ENCODE data around the gene COLEC12.

DNA sequence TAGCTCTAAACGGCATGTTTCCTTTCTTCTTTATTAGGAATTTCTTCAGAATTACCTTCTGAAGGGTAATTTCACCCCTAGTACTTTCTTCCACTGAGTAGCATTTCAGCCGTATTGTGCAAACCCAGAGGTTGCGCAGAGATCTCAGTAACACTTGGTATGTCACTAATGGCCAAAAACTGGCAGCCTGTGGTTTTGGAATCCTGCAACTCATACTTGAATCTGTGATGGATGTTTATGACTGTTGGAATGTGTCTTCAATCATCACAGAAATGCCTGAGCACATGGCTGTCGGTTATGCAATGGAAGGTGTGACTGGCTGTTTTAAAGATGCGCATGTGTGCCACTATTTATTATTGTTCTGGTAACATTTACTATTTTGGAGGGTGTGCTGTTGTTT lies 100.0 kb downstream of the COLEC12 start:
- no peak for TF ChIP-seq EZH2 (IDR thresholded peaks at IDR 0.05; ENCODE audit: low read depth)
- TF ChIP-seq, protein P1, sequence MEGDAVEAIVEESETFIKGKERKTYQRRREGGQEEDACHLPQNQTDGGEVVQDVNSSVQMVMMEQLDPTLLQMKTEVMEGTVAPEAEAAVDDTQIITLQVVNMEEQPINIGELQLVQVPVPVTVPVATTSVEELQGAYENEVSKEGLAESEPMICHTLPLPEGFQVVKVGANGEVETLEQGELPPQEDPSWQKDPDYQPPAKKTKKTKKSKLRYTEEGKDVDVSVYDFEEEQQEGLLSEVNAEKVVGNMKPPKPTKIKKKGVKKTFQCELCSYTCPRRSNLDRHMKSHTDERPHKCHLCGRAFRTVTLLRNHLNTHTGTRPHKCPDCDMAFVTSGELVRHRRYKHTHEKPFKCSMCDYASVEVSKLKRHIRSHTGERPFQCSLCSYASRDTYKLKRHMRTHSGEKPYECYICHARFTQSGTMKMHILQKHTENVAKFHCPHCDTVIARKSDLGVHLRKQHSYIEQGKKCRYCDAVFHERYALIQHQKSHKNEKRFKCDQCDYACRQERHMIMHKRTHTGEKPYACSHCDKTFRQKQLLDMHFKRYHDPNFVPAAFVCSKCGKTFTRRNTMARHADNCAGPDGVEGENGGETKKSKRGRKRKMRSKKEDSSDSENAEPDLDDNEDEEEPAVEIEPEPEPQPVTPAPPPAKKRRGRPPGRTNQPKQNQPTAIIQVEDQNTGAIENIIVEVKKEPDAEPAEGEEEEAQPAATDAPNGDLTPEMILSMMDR (conservative IDR thresholded peaks at IDR 0.05): no peak
